ENCODE results near the gene BLVRB.
"Not testable (repeated sequence)": the region's sequence is repeated elsewhere in the genome, so short reads cannot be mapped to it uniquely, and the experiment has no call there.

BLVRB gene

DNA sequence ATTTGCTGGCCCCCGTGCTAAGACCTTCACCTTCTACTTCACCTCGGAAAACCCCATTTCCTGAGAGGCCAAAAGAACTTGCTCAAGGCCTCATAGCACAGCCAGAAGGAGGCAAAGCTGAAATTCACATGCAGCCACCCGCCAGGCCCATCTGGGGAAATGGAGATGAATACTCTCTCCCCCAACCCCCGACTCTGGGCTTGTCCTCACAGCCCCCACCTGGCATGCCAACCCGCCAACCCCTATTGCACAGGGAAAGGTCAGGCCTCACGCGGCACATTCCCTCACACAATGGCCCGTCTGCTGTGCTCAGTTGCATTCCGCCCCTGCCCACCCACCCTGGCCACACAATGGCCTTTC is 55.5 kb downstream of the BLVRB start:
- no CpG with 5 or more reads among the region's 9 CpGs for WGBS, 2 donors (ENCODE audit: extremely low coverage in 2 of 2, insufficient read length in 2 of 2, insufficient replicate concordance in 1 of 2)
- H3K79me1 ChIP-seq (ENCODE audit: low read depth, low read length) = no peaks in the 10 kb centered on the region
- H2BK12ac ChIP-seq (ENCODE audit: low read length) = no peak overlapping the region
- H3K14ac ChIP-seq (ENCODE audit: low read length) = no peak overlapping the region
- no peak overlapping the region for H2BK15ac ChIP-seq (ENCODE audit: low read length)
- no peak overlapping the region for H2BK120ac ChIP-seq (ENCODE audit: low read depth, low read length)
- H3K18ac ChIP-seq (ENCODE audit: low read length) = peak overlapping the region; percentile 38
- peaks cover 11 to 20% of the 10 kb centered on the region in 2 donors for H3K4me1 ChIP-seq (ENCODE audit: control insufficient read depth in 2 of 2, insufficient read depth in 1 of 2, low read depth in 1 of 2, low read length in 2 of 2)
- H3K4ac ChIP-seq (ENCODE audit: low read length) = no peak overlapping the region
- no peak overlapping the region for H4K91ac ChIP-seq (ENCODE audit: low read depth, low read length, poor library complexity)
- DNase-seq (ENCODE audit: low spot score) = no peak
- no peaks in the 10 kb centered on the region for H3K36me3 ChIP-seq (replicated peaks in 1 of 2; ENCODE audit: control insufficient read depth in 2 of 2, insufficient read depth in 2 of 2, low read length in 2 of 2)
- H3K4me3 ChIP-seq (ENCODE audit: low read length in 2 of 2) = no peak overlapping the region
- no peak overlapping the region for H3K9ac ChIP-seq (ENCODE audit: low read depth, low read length, poor library complexity)
- no peak overlapping the region for H3K23ac ChIP-seq (ENCODE audit: low read depth, low read length, poor library complexity)
- no peak overlapping the region for H3K27ac ChIP-seq (replicated peaks; ENCODE audit: low read length)
- no peaks in the 10 kb centered on the region for H3K27me3 ChIP-seq (ENCODE audit: control insufficient read depth in 3 of 3, insufficient read depth in 3 of 3, low read depth in 1 of 3, low read length in 3 of 3)
- peak overlapping the region; percentile 14 for H3K4me2 ChIP-seq (ENCODE audit: insufficient read depth, low read length, poor library complexity, severe bottlenecking)
- peak overlapping the region; percentile 39 for H2BK5ac ChIP-seq (ENCODE audit: low read length)
- peak overlapping the region; percentile 13 for H2AK5ac ChIP-seq (ENCODE audit: low read depth, low read length)
- no peaks in the 10 kb centered on the region for H3K9me3 ChIP-seq (replicated peaks in 1 of 2; ENCODE audit: control insufficient read depth in 2 of 2, insufficient read depth in 1 of 2, low read depth in 1 of 2, low read length in 2 of 2)
- peak overlapping the region; percentile 84 for H2AFZ ChIP-seq (ENCODE audit: low read length)
- H4K8ac ChIP-seq (ENCODE audit: low read depth, low read length) = no peak overlapping the region

DNA sequence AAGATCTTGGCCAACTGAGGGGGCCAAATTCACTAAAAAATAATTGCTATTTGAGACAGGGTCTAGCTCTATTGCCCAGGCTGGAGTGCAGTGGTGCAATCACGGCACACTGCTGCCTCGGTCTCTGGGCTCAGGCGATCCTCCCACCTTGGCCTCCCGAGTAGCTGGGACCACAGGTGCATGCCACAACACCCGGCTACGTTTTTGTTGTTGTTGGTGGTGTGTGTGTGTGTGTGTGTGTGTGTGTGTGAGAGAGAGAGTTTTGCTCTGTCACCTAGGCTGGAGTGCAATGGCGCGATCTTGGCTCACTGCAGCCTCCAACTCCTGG is 57.0 kb downstream of the BLVRB start:
- not testable (repeated sequence) for H4K8ac ChIP-seq (ENCODE audit: low read depth, low read length); H2AFZ ChIP-seq (ENCODE audit: low read length); H3K4me3 ChIP-seq (ENCODE audit: low read length in 2 of 2); H2BK120ac ChIP-seq (ENCODE audit: low read depth, low read length); H4K91ac ChIP-seq (ENCODE audit: low read depth, low read length, poor library complexity); H3K4ac ChIP-seq (ENCODE audit: low read length); H3K9ac ChIP-seq (ENCODE audit: low read depth, low read length, poor library complexity); H2BK5ac ChIP-seq (ENCODE audit: low read length); H2BK12ac ChIP-seq (ENCODE audit: low read length); H3K27ac ChIP-seq (replicated peaks; ENCODE audit: low read length); H3K14ac ChIP-seq (ENCODE audit: low read length); H3K9me3 ChIP-seq (replicated peaks in 1 of 2; ENCODE audit: control insufficient read depth in 2 of 2, insufficient read depth in 1 of 2, low read depth in 1 of 2, low read length in 2 of 2); DNase-seq (ENCODE audit: low spot score); H3K23ac ChIP-seq (ENCODE audit: low read depth, low read length, poor library complexity); H3K79me1 ChIP-seq (ENCODE audit: low read depth, low read length); H3K18ac ChIP-seq (ENCODE audit: low read length); H3K27me3 ChIP-seq (ENCODE audit: control insufficient read depth in 3 of 3, insufficient read depth in 3 of 3, low read depth in 1 of 3, low read length in 3 of 3); H3K36me3 ChIP-seq (replicated peaks in 1 of 2; ENCODE audit: control insufficient read depth in 2 of 2, insufficient read depth in 2 of 2, low read length in 2 of 2); H3K4me2 ChIP-seq (ENCODE audit: insufficient read depth, low read length, poor library complexity, severe bottlenecking)
- WGBS, 2 donors (ENCODE audit: extremely low coverage in 2 of 2, insufficient read length in 2 of 2, insufficient replicate concordance in 1 of 2) = no CpG with 5 or more reads among the region's 8 CpGs
- Histone ChIP-seq H2AK5ac (ENCODE audit: low read depth, low read length) (peak overlapping the region; percentile 97), H2BK15ac (ENCODE audit: low read length) (peak overlapping the region; percentile 83), H3K4me1 (ENCODE audit: control insufficient read depth in 2 of 2, insufficient read depth in 1 of 2, low read depth in 1 of 2, low read length in 2 of 2) (peaks cover 16 to 20% of the 10 kb centered on the region in 2 donors)

DNA sequence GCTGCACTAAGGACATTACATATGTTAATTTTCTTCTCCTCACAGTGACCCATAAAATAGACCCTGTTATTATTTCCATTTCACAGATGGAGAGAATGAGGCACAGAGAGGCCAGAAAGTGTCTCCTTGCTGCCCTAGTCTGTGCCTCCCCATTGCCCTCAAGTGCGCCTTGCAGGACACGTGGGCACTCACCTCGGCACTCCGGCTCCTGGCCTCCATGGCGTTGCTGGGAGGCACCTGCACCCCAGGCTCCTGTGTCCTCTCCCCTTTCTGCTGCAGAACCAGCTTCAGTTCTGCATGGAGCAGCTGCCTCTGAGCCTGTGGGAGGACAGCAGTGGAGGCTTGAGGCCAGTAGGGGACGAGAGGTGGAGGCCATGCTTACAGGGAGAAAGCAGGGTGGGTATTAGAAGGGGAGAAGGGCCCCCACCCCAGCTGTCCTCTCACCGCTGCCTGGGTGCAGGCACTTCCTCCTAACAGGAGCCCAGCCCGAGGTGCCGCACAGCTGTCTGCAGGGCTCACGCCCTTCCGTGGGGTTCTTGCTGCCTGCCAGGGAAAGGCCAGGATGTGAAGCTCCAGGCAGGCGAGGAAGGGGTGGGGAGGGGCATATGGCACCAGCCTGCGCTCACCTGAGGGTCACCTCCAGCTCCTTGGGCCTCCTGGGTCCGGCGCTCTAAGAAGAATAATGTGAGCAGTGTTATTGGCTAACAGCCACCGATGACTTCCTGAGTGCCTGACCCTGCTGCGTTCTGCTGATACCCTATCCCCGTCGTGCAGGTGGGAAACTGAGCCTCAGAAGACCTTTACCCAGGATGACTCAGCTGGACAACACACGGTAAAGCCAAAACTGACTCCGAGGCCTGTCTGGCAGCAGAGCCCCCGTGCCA is 57.6 kb downstream of the BLVRB start:
- H3K36me3 ChIP-seq (replicated peaks in 1 of 2; ENCODE audit: control insufficient read depth in 2 of 2, insufficient read depth in 2 of 2, low read length in 2 of 2) = no peaks in the 10 kb centered on the region
- peak overlapping the region; percentile 85 for H3K23ac ChIP-seq (ENCODE audit: low read depth, low read length, poor library complexity)
- peak overlapping the region; percentile 94 for H4K91ac ChIP-seq (ENCODE audit: low read depth, low read length, poor library complexity)
- H3K9me3 ChIP-seq (replicated peaks in 1 of 2; ENCODE audit: control insufficient read depth in 2 of 2, insufficient read depth in 1 of 2, low read depth in 1 of 2, low read length in 2 of 2) = no peaks in the 10 kb centered on the region
- H2BK12ac ChIP-seq (ENCODE audit: low read length) = peak overlapping the region; percentile 73
- H3K4ac ChIP-seq (ENCODE audit: low read length) = peak overlapping the region; percentile 98
- no peak overlapping the region for H3K4me2 ChIP-seq (ENCODE audit: insufficient read depth, low read length, poor library complexity, severe bottlenecking)
- peaks cover 16 to 19% of the 10 kb centered on the region in 2 donors for H3K4me1 ChIP-seq (ENCODE audit: control insufficient read depth in 2 of 2, insufficient read depth in 1 of 2, low read depth in 1 of 2, low read length in 2 of 2)
- H2BK15ac ChIP-seq (ENCODE audit: low read length) = peak overlapping the region; percentile 83
- no peak overlapping the region for H2AFZ ChIP-seq (ENCODE audit: low read length)
- no peak overlapping the region for H3K27ac ChIP-seq (replicated peaks; ENCODE audit: low read length)
- no peak overlapping the region for H2BK5ac ChIP-seq (ENCODE audit: low read length)
- no peak overlapping the region for H3K9ac ChIP-seq (ENCODE audit: low read depth, low read length, poor library complexity)
- H3K27me3 ChIP-seq (ENCODE audit: control insufficient read depth in 3 of 3, insufficient read depth in 3 of 3, low read depth in 1 of 3, low read length in 3 of 3) = no peaks in the 10 kb centered on the region
- peak overlapping the region; percentile 97 for H2AK5ac ChIP-seq (ENCODE audit: low read depth, low read length)
- H3K79me1 ChIP-seq (ENCODE audit: low read depth, low read length) = peaks cover 1% of the 10 kb centered on the region
- no peak overlapping the region for H3K4me3 ChIP-seq (ENCODE audit: low read length in 2 of 2)
- H2BK120ac ChIP-seq (ENCODE audit: low read depth, low read length) = peak overlapping the region; percentile 87
- WGBS, 2 donors (ENCODE audit: extremely low coverage in 2 of 2, insufficient read length in 2 of 2, insufficient replicate concordance in 1 of 2) = no CpG with 5 or more reads among the region's 22 CpGs
- peak overlapping the region; percentile 64 for H3K18ac ChIP-seq (ENCODE audit: low read length)
- DNase-seq (ENCODE audit: low spot score) = no peak
- peak overlapping the region; percentile 47 for H3K14ac ChIP-seq (ENCODE audit: low read length)
- no peak overlapping the region for H4K8ac ChIP-seq (ENCODE audit: low read depth, low read length)

DNA sequence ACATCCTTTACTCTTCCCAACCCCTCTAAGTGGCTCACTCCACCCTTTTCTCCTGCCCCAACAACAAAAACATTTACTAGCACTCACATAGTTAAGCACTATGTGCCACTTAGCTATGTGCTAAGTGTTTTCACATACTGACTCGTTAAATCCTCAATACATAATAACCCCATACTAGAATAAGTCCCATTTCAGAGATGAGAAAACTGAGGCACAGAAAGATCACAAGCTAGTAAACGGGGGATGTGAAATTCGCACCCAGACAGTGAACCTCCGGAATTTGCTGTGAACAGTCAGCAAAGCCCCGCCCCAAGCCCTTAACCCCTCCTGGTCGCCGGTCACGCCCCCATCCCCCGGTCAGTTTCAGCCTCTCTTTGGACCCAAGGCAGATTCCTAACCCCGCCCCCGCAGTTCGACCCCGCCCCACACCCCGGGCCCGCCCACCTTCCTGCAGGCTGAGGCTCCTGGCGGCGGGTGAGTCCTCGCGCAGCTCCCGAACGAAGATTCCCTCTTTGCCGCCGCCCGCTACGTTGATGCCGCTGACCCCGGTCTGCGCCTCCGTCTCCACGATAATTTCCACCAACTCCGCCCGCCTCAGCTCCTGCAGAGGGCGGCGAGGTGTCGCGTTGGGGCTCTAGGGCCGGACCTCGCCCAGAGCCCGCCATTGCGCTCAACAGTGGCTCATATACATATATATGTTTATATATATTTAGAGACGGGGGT is 62.1 kb downstream of the BLVRB start:
- Histone ChIP-seq H2BK15ac (ENCODE audit: low read length) (peak overlapping the region; percentile 67), H4K91ac (ENCODE audit: low read depth, low read length, poor library complexity) (no peak overlapping the region), H3K4me2 (ENCODE audit: insufficient read depth, low read length, poor library complexity, severe bottlenecking) (peak overlapping the region; percentile 97), H3K36me3 (replicated peaks in 1 of 2; ENCODE audit: control insufficient read depth in 2 of 2, insufficient read depth in 2 of 2, low read length in 2 of 2) (no peaks in the 10 kb centered on the region), H3K23ac (ENCODE audit: low read depth, low read length, poor library complexity) (no peak overlapping the region), H3K4ac (ENCODE audit: low read length) (no peak overlapping the region), H3K14ac (ENCODE audit: low read length) (peak overlapping the region; percentile 97), H3K27ac (replicated peaks; ENCODE audit: low read length) (peak overlapping the region; percentile 84), H3K27me3 (ENCODE audit: control insufficient read depth in 3 of 3, insufficient read depth in 3 of 3, low read depth in 1 of 3, low read length in 3 of 3) (peaks cover 0 to 2% (median 0%) of the 10 kb centered on the region in 3 experiments), H3K4me3 (ENCODE audit: low read length in 2 of 2) (peak overlapping the region; percentile 71 to 81), H3K4me1 (ENCODE audit: control insufficient read depth in 2 of 2, insufficient read depth in 1 of 2, low read depth in 1 of 2, low read length in 2 of 2) (peaks cover 1 to 13% of the 10 kb centered on the region in 2 donors), H2BK5ac (ENCODE audit: low read length) (peak overlapping the region; percentile 63), H2AFZ (ENCODE audit: low read length) (peak overlapping the region; percentile 94), H2AK5ac (ENCODE audit: low read depth, low read length) (no peak overlapping the region), H3K9me3 (replicated peaks in 1 of 2; ENCODE audit: control insufficient read depth in 2 of 2, insufficient read depth in 1 of 2, low read depth in 1 of 2, low read length in 2 of 2) (no peaks in the 10 kb centered on the region), H3K18ac (ENCODE audit: low read length) (peak overlapping the region; percentile 98), H3K79me1 (ENCODE audit: low read depth, low read length) (peaks cover 1% of the 10 kb centered on the region), H2BK12ac (ENCODE audit: low read length) (no peak overlapping the region), H2BK120ac (ENCODE audit: low read depth, low read length) (no peak overlapping the region), H4K8ac (ENCODE audit: low read depth, low read length) (no peak overlapping the region), H3K9ac (ENCODE audit: low read depth, low read length, poor library complexity) (peak overlapping the region; percentile 91)
- peak; percentile 91 for DNase-seq (ENCODE audit: low spot score)
- no CpG with 5 or more reads among the region's 41 CpGs for WGBS, 2 donors (ENCODE audit: extremely low coverage in 2 of 2, insufficient read length in 2 of 2, insufficient replicate concordance in 1 of 2)

Data from neuronal stem cell (in vitro differentiated cells).